Fibroblast of villous mesenchyme (primary cell): ENCODE measurements around the gene PLSCR4. TPM values are rescaled to one million over a fixed set of nuclear protein-coding genes. Genes with fewer than 3 reads are reported as not detected.

Experiments used
- DNase-seq: peaks from one replicate; pipeline ENCODE4 v3.0.0-alpha.2; 2010; ENCODE audit warnings: low read depth
- H3K4me3 ChIP-seq: 2 replicates; pipeline ENCODE4 v1.5.1; 2011; ENCODE audit warnings: low read depth, mild to moderate bottlenecking, low read length
- CTCF ChIP-seq: IDR thresholded peaks from 2 replicates; pipeline ENCODE4 v1.5.1; 2012; ENCODE audit warnings: low read depth, mild to moderate bottlenecking, low read length; ENCODE audit not compliant: insufficient read depth
- total RNA-seq: library from RNA; depleted of rRNA; stranded (reverse); fragments of >200 nt; gene quantifications from 2 replicates; pipeline ENCODE4 v1.2.3, GENCODE V29; 2012

PLSCR4 gene
- total RNA-seq, 1 donor, result 22.9 TPM

- no peak for TF ChIP-seq CTCF
- no peak for DNase-seq
- no peak overlapping the region for H3K4me3 ChIP-seq
These were observed 84.1 kb downstream of the PLSCR4 start for GRCh38 chr3:146166826-146167225.

GRCh38 chr3:146166415-146166821 lies 84.5 kb downstream of the PLSCR4 start:
- DNase-seq, result peak; percentile 85
- H3K4me3 ChIP-seq, result no peak overlapping the region
- no peak for TF ChIP-seq CTCF

- no peak overlapping the region for H3K4me3 ChIP-seq
- no peak for DNase-seq
- TF ChIP-seq CTCF, result no peak
These were observed 85.0 kb downstream of the PLSCR4 start for GRCh38 chr3:146165877-146166276.

GRCh38 chr3:146164971-146165769 lies 85.7 kb downstream of the PLSCR4 start:
- peak; percentile 62 for DNase-seq
- H3K4me3 ChIP-seq, result no peak overlapping the region
- no peak for TF ChIP-seq CTCF

GRCh38 chr3:146164506-146164905 lies 86.4 kb downstream of the PLSCR4 start:
- DNase-seq, result no peak
- no peak for TF ChIP-seq CTCF
- H3K4me3 ChIP-seq, result no peak overlapping the region

- no peak for TF ChIP-seq CTCF
- no peak for DNase-seq
- H3K4me3 ChIP-seq, result no peak overlapping the region
These were observed 86.8 kb downstream of the PLSCR4 start for GRCh38 chr3:146164071-146164470.

- peak; percentile 42 for TF ChIP-seq CTCF
- no peak overlapping the region for H3K4me3 ChIP-seq
- peak; percentile 93 for DNase-seq
These were observed 87.3 kb downstream of the PLSCR4 start for GRCh38 chr3:146163584-146163983.
